GM19025 (cell line): Measurements from ENCODE around the gene NDUFAF8.

Source experiments
- ATAC-seq: cut with Tn5 transposase; IDR thresholded peaks from one replicate; pipeline ENCODE4 v1.9.1; 2021; ENCODE audit warnings: mild to moderate bottlenecking, low read depth, moderate library complexity; ENCODE audit not compliant: unreplicated experiment

NDUFAF8 gene

DNA sequence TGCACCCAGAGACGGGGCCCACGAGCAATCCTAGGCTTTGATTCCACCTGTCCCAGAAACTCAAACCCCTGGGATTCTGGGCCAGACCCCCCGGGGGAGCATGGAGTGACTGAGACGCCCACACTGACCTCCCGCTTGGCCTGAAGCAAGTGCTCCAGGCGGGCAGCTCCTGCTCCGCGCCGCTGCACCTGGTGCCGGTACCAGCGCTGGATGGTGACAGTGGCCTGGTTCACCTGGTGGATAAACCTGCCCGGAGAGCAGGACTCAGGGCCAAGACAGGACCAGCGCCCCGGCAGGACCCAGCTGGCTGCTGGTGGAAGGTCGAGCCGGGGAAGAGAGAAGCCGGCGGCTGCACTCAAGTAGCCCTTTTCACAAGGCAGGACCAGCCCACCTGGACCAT, 38.9 kb upstream of the NDUFAF8 start:
- ATAC-seq: no peak

- ATAC-seq: no peak
Observed at GRCh38 chr17:81200695-81201580, 38.2 kb upstream of the NDUFAF8 start.

DNA sequence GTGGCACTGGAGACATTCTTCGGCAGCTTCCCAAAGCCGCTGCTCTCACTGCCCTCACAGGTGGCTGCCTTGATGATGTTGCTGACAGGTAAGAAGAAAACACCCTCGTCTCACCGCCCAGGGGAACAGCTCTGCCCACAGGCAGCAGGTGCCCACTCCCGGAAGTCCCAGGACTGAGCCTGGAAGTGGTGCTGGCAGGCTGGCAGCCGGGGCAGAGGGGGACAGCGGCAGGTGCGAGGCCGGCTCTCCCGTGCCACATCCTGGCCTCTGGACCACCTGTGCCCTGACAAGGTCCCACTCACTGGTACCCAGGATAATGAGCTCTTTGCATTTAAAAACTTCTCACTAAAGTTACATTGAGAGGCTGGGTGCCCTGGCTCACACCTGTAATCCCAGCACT, 36.8 kb upstream of the NDUFAF8 start:
- ATAC-seq: no peak

DNA sequence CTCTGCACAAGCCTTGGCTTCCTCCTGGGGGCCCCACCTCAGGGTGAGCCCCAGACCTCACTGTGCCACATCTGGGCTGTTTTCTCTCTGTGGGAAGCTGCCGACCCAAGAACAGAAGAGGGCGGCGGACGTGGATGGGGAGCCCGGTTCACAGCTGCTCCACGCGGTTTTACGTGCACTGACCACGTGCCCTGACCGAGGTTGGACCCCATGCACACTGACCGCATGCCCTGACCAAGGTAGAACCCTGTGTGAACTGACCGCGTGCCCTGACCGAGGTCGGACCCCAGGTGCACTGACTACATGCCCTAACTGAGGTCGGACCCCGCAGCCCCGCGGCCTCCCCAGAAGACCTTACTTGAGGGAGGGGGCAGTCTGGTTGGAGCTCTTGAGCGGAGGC, 36.0 kb upstream of the NDUFAF8 start:
- no peak for ATAC-seq

DNA sequence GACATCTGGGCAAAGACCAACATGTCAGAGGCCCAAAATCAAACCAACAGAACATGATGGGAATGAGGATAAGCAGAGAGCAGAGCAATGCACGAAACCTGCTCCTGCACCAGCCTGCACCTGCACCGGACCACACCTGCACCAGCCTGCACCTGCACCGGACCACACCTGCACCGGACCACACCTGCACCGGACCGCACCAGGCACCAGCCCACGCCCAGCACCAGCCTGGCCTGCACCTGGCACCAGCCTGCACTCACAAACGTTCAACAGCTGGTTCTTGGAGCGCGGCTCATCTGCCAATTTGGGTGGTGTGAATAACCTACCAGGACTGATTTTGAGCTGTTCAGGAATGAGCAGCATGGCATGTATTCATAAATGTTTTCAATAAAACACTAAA, 34.5 kb upstream of the NDUFAF8 start:
- ATAC-seq: no peak

DNA sequence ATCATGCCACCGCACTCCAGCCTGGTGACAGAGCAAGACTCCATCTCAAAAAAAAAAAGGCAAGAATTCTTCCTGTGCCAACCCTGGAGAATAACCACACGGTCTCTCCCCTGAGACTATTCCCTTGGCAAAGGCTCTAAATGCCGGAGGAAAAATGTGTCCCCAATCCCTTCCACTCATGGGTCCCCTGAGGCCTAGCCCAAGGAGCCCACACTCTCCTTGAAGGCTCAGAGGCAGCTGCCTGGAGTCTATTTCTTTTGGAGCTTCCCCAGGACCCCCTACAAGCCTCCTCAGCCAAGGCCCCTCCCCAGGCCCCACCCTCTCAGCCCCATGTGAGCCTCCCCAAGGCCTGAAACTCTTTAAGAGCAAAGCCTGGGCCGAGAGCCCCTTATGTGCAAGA, 33.0 kb upstream of the NDUFAF8 start:
- ATAC-seq: no peak

DNA sequence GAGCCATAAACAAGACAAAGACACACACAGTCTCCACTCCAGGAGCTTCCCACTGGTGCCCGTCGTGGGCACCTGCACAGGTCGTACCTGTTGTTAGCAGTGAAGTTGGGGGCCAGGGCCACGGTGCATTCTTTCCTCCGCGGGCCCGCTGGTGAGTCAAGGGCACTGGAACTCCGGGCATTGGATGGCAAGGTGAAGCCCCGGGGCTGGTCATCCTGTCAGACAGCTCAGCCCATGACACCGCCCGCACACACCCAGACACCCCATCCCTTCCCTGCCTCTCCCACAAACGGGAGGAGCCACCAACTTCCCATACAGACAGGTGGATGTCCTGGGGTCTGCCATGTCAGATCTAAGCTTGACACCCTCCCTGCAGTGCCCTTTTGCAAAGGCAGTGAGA, 32.5 kb upstream of the NDUFAF8 start:
- no peak for ATAC-seq

GRCh38 chr17:81207610-81208581, 31.2 kb upstream of the NDUFAF8 start:
- ATAC-seq: no peak

GRCh38 chr17:81208651-81209050, 30.5 kb upstream of the NDUFAF8 start:
- ATAC-seq: no peak

GRCh38 chr17:81209141-81209540, 30.0 kb upstream of the NDUFAF8 start:
- no peak for ATAC-seq

DNA sequence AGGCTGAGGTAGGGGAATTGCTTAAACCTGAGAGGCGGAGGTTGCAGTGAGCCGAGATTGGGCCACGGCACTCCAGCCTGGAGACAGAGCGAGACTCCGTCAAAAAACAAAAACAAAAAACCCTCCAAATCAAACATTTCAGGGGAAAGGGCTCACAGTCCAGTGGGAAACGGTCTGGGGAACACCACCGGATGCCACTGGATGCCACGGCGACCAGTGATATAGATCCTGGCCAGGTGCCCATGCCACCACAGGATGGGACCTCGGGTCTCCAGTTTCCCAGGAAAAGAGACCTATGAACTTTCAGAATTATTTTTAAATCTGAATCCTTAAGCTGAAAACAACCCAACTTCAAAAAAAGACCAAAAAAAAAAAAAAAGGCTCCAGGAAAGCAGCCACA, 28.7 kb upstream of the NDUFAF8 start:
- ATAC-seq: no peak

GRCh38 chr17:81210868-81211267, 28.2 kb upstream of the NDUFAF8 start:
- ATAC-seq: no peak

DNA sequence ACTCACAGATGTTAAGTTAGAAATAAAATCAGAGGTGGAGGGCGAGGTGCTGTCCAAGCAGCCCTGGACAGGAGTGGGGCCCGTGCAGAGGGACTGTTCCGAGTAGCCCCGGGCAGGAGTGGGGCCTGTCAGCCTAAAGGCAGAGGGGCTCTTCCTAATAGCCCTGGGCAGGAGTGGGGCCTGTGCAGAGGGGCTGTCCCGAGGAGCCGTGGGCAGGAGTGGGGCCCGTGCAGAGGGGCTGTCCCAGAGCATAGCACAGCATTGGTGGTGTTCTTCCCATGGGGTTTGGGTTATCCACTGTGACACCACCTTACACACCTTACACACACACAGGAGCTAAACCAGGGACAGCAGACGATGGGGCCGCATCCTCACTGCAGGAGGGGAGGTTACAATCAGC, 26.8 kb upstream of the NDUFAF8 start:
- no peak for ATAC-seq

DNA sequence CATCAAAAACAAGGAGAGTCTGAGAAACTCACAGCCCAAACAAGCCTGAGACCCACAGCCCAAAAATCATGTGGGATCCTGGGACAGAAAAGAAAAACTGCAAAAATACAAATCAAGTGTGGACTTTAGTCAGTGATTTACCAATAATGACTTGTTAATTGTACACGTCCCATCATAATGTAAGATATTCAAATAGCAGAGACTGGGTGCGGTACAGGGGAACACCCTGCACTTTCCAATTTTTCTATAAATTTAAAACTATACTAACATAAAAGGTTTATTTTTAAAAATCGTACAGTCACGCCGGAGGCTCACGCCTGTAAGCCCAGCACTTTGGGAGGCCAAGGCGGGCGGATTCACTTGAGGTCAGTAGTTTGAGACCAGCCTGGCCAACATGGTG, 25.1 kb upstream of the NDUFAF8 start:
- ATAC-seq: no peak

GRCh38 chr17:81217491-81217890, 21.6 kb upstream of the NDUFAF8 start:
- no peak for ATAC-seq

DNA sequence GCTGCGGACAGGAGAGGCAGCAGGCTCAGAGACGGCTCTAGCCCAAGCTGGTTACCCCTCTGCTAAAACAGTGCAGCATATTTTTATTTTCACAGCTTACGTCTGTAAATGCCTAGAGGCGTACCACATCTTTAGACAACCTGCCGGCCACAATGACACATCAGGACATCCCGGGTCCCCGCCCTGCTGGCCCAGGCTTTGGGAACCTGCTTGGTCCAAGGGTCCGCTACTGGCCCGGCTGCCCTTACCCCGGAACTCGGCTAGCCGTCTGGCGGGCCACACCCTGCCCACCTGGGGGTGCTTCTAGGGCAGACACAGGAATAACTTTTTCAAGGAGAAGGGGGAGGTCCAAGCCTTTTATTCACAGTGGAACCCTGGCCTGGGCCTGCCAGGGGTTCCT, 20.7 kb upstream of the NDUFAF8 start:
- ATAC-seq: no peak

GRCh38 chr17:81218991-81219390, 20.1 kb upstream of the NDUFAF8 start:
- ATAC-seq: no peak

- ATAC-seq: no peak
Observed at GRCh38 chr17:81219476-81220180, 19.5 kb upstream of the NDUFAF8 start.

DNA sequence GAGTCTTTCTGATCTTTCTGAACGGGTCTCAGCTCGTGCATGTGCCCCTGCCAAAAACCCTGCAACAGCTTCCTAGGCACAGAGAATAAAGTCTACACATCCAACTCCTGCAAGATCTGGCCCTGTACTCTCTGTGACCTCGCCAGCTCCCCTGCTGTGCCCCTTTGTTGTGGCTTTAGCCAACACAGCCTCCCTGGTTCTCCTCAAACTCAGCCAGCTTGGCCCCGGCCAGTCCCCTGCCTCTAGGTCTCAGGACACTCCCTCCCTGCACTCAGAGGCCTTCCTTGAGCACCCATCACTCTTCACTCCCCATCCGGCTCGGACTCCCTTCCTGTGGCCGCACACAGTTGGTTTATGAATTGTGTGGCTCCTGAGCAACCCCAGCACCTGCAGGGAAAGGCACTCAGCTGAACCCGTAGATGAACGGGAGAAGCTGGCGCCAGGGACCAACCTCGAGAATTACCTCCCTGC, 17.7 kb upstream of the NDUFAF8 start:
- ATAC-seq: no peak

DNA sequence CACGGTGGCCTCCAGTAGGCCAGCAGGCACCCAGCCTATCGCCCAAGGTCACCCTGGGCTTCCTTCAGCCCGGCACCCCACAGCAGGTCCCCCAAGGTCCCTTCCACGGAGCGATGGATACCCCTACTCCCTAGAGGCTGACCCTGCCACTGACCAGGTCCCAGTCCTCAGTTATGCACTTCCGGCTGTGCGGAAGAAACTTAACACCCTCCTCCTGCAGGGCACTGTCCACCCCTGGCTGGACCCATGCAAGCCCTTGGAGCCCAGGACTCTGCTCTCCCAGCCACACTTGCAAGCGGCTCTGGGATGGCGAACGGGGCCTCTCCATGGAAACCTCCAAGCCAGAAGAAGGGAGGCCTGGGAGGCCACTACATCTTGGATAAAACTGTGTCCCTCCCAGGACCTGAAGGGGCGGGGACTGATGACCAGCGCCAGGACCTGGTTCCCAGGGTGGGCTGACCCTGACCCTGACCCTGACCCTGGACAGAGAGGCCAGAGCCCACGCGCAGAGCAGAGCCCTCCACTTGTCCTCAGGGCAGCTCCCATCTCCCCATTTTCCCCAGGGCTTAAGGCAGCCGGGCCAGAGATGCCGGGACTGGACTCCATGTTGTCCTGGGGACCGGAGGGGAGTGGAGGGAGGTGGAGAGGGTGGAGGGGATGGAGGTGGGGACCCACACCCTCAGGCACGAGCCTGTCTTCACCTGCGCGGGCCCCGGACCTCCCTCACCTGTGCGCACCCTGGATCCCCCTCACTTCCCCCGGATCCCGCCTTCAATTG, 17.1 kb upstream of the NDUFAF8 start:
- no peak for ATAC-seq
